IMR-90 (cell line): ENCODE measurements around the gene SUGCT. TPM values are rescaled to one million over a fixed set of nuclear protein-coding genes. Genes with fewer than 3 reads are reported as not detected.

Experiments used
- ATAC-seq: fragments of 200-7000 bp; cut with Tn5 transposase; 2 replicates; pipeline ENCODE4 v1.9.1; 2020; ENCODE audit warnings: low read depth, mild to moderate bottlenecking, moderate library complexity
- BruUV-seq: library from RNA; stranded (reverse); fragments of 400-500 nt; replicated peaks from 2 replicates; lab custom pipeline; 2021; lab: Mats Ljungman, UMichigan
- CTCF ChIA-PET: fragments of 300-600 bp; formaldehyde crosslinking; extraction: SDS; loops from one replicate; lab custom pipeline; 2021; ENCODE audit warnings: antibody characterized with exemption; lab: Yijun Ruan, JAX
- POLR2A ChIA-PET: fragments of 300-600 bp; sonication (Branson Sonifier 250); formaldehyde crosslinking; loops from one replicate; lab custom pipeline; 2022; ENCODE audit warnings: antibody characterized with exemption; ENCODE audit not compliant: unreplicated experiment; lab: Charles Lee
- DNase-seq: peaks from one replicate; pipeline ENCODE4 v3.0.0; 2013
- H2AFZ ChIP-seq: replicated peaks from 2 replicates; pipeline ENCODE3; 2013; ENCODE audit warnings: low read length, mild to moderate bottlenecking; ENCODE audit not compliant: poor library complexity
- H2AK5ac ChIP-seq: 2 replicates; pipeline ENCODE4 v1.6.1; 2013; ENCODE audit warnings: low read depth, low read length, inconsistent platforms
- H2AK9ac ChIP-seq: replicated peaks from 2 replicates; pipeline ENCODE3; 2013; ENCODE audit warnings: mild to moderate bottlenecking, low read depth, low read length, moderate library complexity; ENCODE audit not compliant: poor library complexity
- H2BK120ac ChIP-seq: 2 replicates; pipeline ENCODE4 v1.6.1; 2013; ENCODE audit warnings: low read depth, low read length, inconsistent platforms
- H2BK15ac ChIP-seq: 3 replicates; pipeline ENCODE4 v1.6.1; 2013; ENCODE audit warnings: low read depth, low read length, inconsistent platforms
- H2BK20ac ChIP-seq: 2 replicates; pipeline ENCODE4 v1.6.1; 2013; ENCODE audit warnings: low read depth, mild to moderate bottlenecking, inconsistent platforms, low read length, moderate library complexity
- H2BK5ac ChIP-seq: 2 replicates; pipeline ENCODE4 v1.6.1; 2013; ENCODE audit warnings: mild to moderate bottlenecking, low read depth, low read length, inconsistent platforms; ENCODE audit not compliant: poor library complexity, severe bottlenecking
- H3K14ac ChIP-seq: replicated peaks from 2 replicates; pipeline ENCODE4 v1.6.1; 2013; ENCODE audit warnings: low read depth, low read length, inconsistent platforms
- H3K18ac ChIP-seq: 2 replicates; pipeline ENCODE4 v1.6.1; 2013; ENCODE audit warnings: low read depth, low read length, control low read depth
- H3K23ac ChIP-seq: 2 replicates; pipeline ENCODE4 v1.6.1; 2013; ENCODE audit warnings: low read depth, low read length, inconsistent platforms
- H3K27ac ChIP-seq: 2 replicates; pipeline ENCODE4 v1.5.1; 2013; ENCODE audit warnings: mild to moderate bottlenecking, control low read depth, low read length; ENCODE audit not compliant: insufficient read depth
- H3K27me3 ChIP-seq: 2 replicates; pipeline ENCODE4 v1.6.1; 2013; ENCODE audit warnings: low read length; ENCODE audit not compliant: control insufficient read depth, insufficient read depth
- H3K36me3 ChIP-seq: 2 replicates; pipeline ENCODE4 v1.6.1; 2013; ENCODE audit warnings: low read length, mixed read lengths; ENCODE audit not compliant: control insufficient read depth, insufficient read depth
- H3K4ac ChIP-seq: 2 replicates; pipeline ENCODE4 v1.6.1; 2013; ENCODE audit warnings: low read depth, low read length, inconsistent platforms
- H3K4me1 ChIP-seq: 2 replicates; pipeline ENCODE4 v1.6.1; 2013; ENCODE audit warnings: low read length, mixed read lengths; ENCODE audit not compliant: control insufficient read depth, insufficient read depth
- H3K4me2 ChIP-seq: 2 replicates; pipeline ENCODE4 v1.6.1; 2013; ENCODE audit warnings: low read depth, mild to moderate bottlenecking, control low read depth, low read length, moderate library complexity
- H3K4me3 ChIP-seq: 2 replicates; pipeline ENCODE4 v1.5.1; 2013; ENCODE audit warnings: low read depth, mild to moderate bottlenecking, control low read depth, low read length, moderate library complexity; ENCODE audit not compliant: insufficient read depth
- H3K56ac ChIP-seq: 2 replicates; pipeline ENCODE4 v1.6.1; 2013; ENCODE audit warnings: low read length, inconsistent platforms; ENCODE audit not compliant: insufficient read depth; ENCODE audit errors: extremely low read depth
- H3K79me1 ChIP-seq, 2 experiments: 2 replicates each; pipeline ENCODE4 v1.6.1; 2013; ENCODE audit warnings: low read length in 2 of 2, inconsistent platforms in 1 of 2, low read depth in 1 of 2
- H3K9ac ChIP-seq: 2 replicates; pipeline ENCODE4 v1.6.1; 2013; ENCODE audit warnings: low read depth, low read length, control low read depth
- H3K9me1 ChIP-seq: 2 replicates; pipeline ENCODE4 v1.6.1; 2013; ENCODE audit warnings: low read length, inconsistent platforms; ENCODE audit not compliant: insufficient read depth
- H3K9me3 ChIP-seq: 2 replicates; pipeline ENCODE4 v1.6.1; 2013; ENCODE audit warnings: low read length; ENCODE audit not compliant: control insufficient read depth, insufficient read depth
- H4K20me1 ChIP-seq: 2 replicates; pipeline ENCODE4 v1.6.1; 2013; ENCODE audit warnings: low read length, inconsistent platforms; ENCODE audit not compliant: insufficient read depth
- H4K5ac ChIP-seq: 2 replicates; pipeline ENCODE4 v1.6.1; 2013; ENCODE audit warnings: mild to moderate bottlenecking, low read depth, low read length, control low read depth
- H4K8ac ChIP-seq, 2 experiments: 2 replicates each; pipeline ENCODE4 v1.6.1; 2013; ENCODE audit warnings: low read depth in 2 of 2, low read length in 2 of 2, control low read depth in 1 of 2, inconsistent platforms in 1 of 2
- H4K91ac ChIP-seq: 2 replicates; pipeline ENCODE4 v1.6.1; 2013; ENCODE audit warnings: low read depth, low read length, inconsistent platforms; ENCODE audit not compliant: insufficient read depth
- CEBPB ChIP-seq: IDR thresholded peaks from 2 replicates; pipeline ENCODE4 v1.6.1; 2012; ENCODE audit warnings: low read depth, low read length, improper control_type of control experiment
- CHD1 ChIP-seq: IDR thresholded peaks from 2 replicates; pipeline ENCODE4 v1.6.1; 2012; ENCODE audit warnings: low read depth, low read length, improper control_type of control experiment
- CTCF ChIP-seq: conservative IDR thresholded peaks from 2 replicates; pipeline ENCODE4 v1.5.1; 2012; ENCODE audit warnings: mild to moderate bottlenecking, low read depth, low read length, improper control_type of control experiment
- ELK1 ChIP-seq: fragments of 150-350 bp; IDR thresholded peaks from 2 replicates; pipeline ENCODE4 v1.6.1; 2016; ENCODE audit warnings: low read depth, mild to moderate bottlenecking, low read length, moderate library complexity, borderline replicate concordance
- FOS ChIP-seq: fragments of 150-350 bp; IDR thresholded peaks from 2 replicates; pipeline ENCODE4 v1.6.1; 2016; ENCODE audit warnings: low read depth, low read length
- MAFK ChIP-seq: IDR thresholded peaks from 2 replicates; pipeline ENCODE4 v1.6.1; 2012; ENCODE audit warnings: low read depth, low read length, improper control_type of control experiment
- MAZ ChIP-seq: IDR thresholded peaks from 2 replicates; pipeline ENCODE4 v1.6.1; 2012; ENCODE audit warnings: low read depth, mild to moderate bottlenecking, low read length, improper control_type of control experiment, moderate library complexity, borderline replicate concordance
- NFE2L2 ChIP-seq: fragments of 150-350 bp; IDR thresholded peaks from 2 replicates; pipeline ENCODE4 v1.6.1; 2016; ENCODE audit warnings: low read depth, mild to moderate bottlenecking, low read length
- POLR2A ChIP-seq: IDR thresholded peaks from 2 replicates; pipeline ENCODE4 v1.6.1; 2012; ENCODE audit warnings: mild to moderate bottlenecking, low read depth, low read length
- RAD21 ChIP-seq: IDR thresholded peaks from 2 replicates; pipeline ENCODE4 v1.6.1; 2012; ENCODE audit warnings: low read length, improper control_type of control experiment
- RCOR1 ChIP-seq: IDR thresholded peaks from 2 replicates; pipeline ENCODE4 v1.6.1; 2012; ENCODE audit warnings: mild to moderate bottlenecking, low read length, improper control_type of control experiment; ENCODE audit not compliant: insufficient replicate concordance
- SMC3 ChIP-seq: fragments of 150-350 bp; IDR thresholded peaks from 2 replicates; pipeline ENCODE4 v1.6.1; 2016; ENCODE audit warnings: low read depth, mild to moderate bottlenecking, antibody characterized with exemption, low read length, moderate library complexity
- WGBS, 2 experiments: methylation state at CpG; one replicate each; pipeline versions ENCODE4 v1.1.5 to v1.1.7; 2013; ENCODE audit warnings: missing lambda C conversion rate in 2 of 2; ENCODE audit not compliant: insufficient read length in 1 of 2; ENCODE audit errors: extremely low coverage in 2 of 2; 5-methylcytosine and 5-hydroxymethylcytosine counted together
- dilution Hi-C: fragments of 300-500 bp; cut with HindIII; formaldehyde crosslinking; loops from one replicate; pipeline ENCODE4 v1.14.3; 2018; ENCODE audit warnings: low sequenced_read_pairs; ENCODE audit not compliant: unreplicated experiment
- in situ Hi-C: fragments of 300-500 bp; cut with MboI; formaldehyde crosslinking; loops from 3 replicates; pipeline ENCODE4 v1.14.3; 2019; ENCODE audit warnings: low sequenced_read_pairs, inconsistent platforms, mixed read lengths
- intact Hi-C: fragments of 100-400 bp; cut with micrococcal nuclease; formaldehyde crosslinking; loops from 2 replicates; pipeline ENCODE4 v1.10.0; 2022
- polyA plus RNA-seq, 3 experiments: library from polyadenylated mRNA; depleted of rRNA; stranded (reverse); fragments of >200 nt; gene quantifications; 2 replicates each; pipeline ENCODE4 v1.2.3, GENCODE V29; 2012; ENCODE audit warnings: low replicate concordance in 1 of 3
- total RNA-seq: library from RNA; depleted of rRNA; stranded (reverse); fragments of >200 nt; gene quantifications from 2 replicates; pipeline ENCODE4 v1.2.3, GENCODE V29; 2012

The SUGCT gene
- total and polyA plus RNA-seq, 2 of the 4 experiments (the other 2 are of a cell fraction), result 5.9 to 8.3 TPM

- dilution Hi-C loops, result no loop called here
- Histone ChIP-seq H2BK120ac (no peak overlapping the region), H3K4me2 (no peak overlapping the region), H3K9me1 (no peaks in the 10 kb centered on the region), H3K4me3 (no peak overlapping the region), H2AK5ac (no peak overlapping the region), H3K27ac (no peak overlapping the region), H3K4ac (no peak overlapping the region), H3K9me3 (no peaks in the 10 kb centered on the region), H3K36me3 (no peaks in the 10 kb centered on the region), H2AK9ac (no peak overlapping the region), H4K8ac (no peak overlapping the region), H4K20me1 (no peaks in the 10 kb centered on the region), H2BK20ac (no peak overlapping the region), H3K79me1 (no peaks in the 10 kb centered on the region), H2BK15ac (no peak overlapping the region), H3K4me1 (no peaks in the 10 kb centered on the region; the same call in 1 of the 2 replicates), H3K56ac (no peak overlapping the region), H3K18ac (no peak overlapping the region), H3K14ac (no peak overlapping the region), H2BK5ac (no peak overlapping the region), H3K23ac (no peak overlapping the region), H4K5ac (no peak overlapping the region), H3K27me3 (no peaks in the 10 kb centered on the region), H4K91ac (no peak overlapping the region), H3K9ac (no peak overlapping the region), H2AFZ (no peak overlapping the region)
- no peak for TF ChIP-seq CTCF
- no peak for TF ChIP-seq SMC3
- no peak for TF ChIP-seq NFE2L2
- TF ChIP-seq MAFK, result no peak
- no peak for TF ChIP-seq CEBPB
- TF ChIP-seq CHD1, result no peak
- TF ChIP-seq MAZ, result no peak
- TF ChIP-seq ELK1, result no peak
- no peak for TF ChIP-seq FOS
- no peak for TF ChIP-seq POLR2A
- TF ChIP-seq RCOR1, result no peak
- no peak for TF ChIP-seq RAD21
- in situ Hi-C loops, result no loop called here
- no TSS peak for BruUV-seq
- ChIA-PET CTCF (no interaction called here), POLR2A (no interaction called here)
- DNase-seq (no peak), ATAC-seq (no peak)
- WGBS, 2 experiments, result no CpG with 5 or more reads among the region's 2 CpGs
- intact Hi-C loops, result no loop called here
Observed at GRCh38 chr7:40623863-40624262, 489.1 kb downstream of the SUGCT start.
